NOMO-1 treated with DMSO at 0.1 percent for 48 hours (cell line): Measurements from ENCODE around the gene TNK2.
"Not testable (repeated sequence)": the region's sequence is repeated elsewhere in the genome, so short reads cannot be mapped to it uniquely, and the experiment has no call there.

Experiments
- DNase-seq: peaks from one replicate; lab custom pipeline; 2025; ENCODE audit not compliant: unreplicated experiment; lab: John Stamatoyannopoulos, UW

Gene TNK2

GRCh38 chr3:195918176-195918575 lies 9.8 kb upstream of the TNK2 start:
- DNase-seq, result no peak

GRCh38 chr3:195916991-195917390 lies 8.6 kb upstream of the TNK2 start:
- DNase-seq, result no peak

- DNase-seq, result no peak
Observed at GRCh38 chr3:195916291-195916690, 7.9 kb upstream of the TNK2 start.

GRCh38 chr3:195914648-195915473 lies 6.5 kb upstream of the TNK2 start:
- DNase-seq, result no peak

- DNase-seq, result not testable (repeated sequence)
Observed at GRCh38 chr3:195914146-195914545, 5.8 kb upstream of the TNK2 start.

GRCh38 chr3:195913382-195913781 lies 5.0 kb upstream of the TNK2 start:
- no peak for DNase-seq

GRCh38 chr3:195911946-195912270 lies 3.6 kb upstream of the TNK2 start:
- no peak for DNase-seq

- DNase-seq, result no peak
Observed at GRCh38 chr3:195911041-195911945, 2.9 kb upstream of the TNK2 start.

- DNase-seq, result no peak
Observed at GRCh38 chr3:195910499-195910845, 2.1 kb upstream of the TNK2 start.

- peak; percentile 75 for DNase-seq
Observed at GRCh38 chr3:195909644-195910498, 1.5 kb upstream of the TNK2 start.

- peak; percentile 75 for DNase-seq
Observed at GRCh38 chr3:195908694-195909581, 587 bp upstream of the TNK2 start.

GRCh38 chr3:195907684-195907933 lies 742 bp downstream of the TNK2 start:
- no peak for DNase-seq

GRCh38 chr3:195906865-195907683 lies 1.3 kb downstream of the TNK2 start:
- DNase-seq, result peak; percentile 81

- DNase-seq, result peak; percentile 63
Observed at GRCh38 chr3:195905970-195906864, 2.1 kb downstream of the TNK2 start.

- peak; percentile 92 for DNase-seq
Observed at GRCh38 chr3:195904368-195904767, 4.0 kb downstream of the TNK2 start.

- DNase-seq, result no peak
Observed at GRCh38 chr3:195903950-195904290, 4.4 kb downstream of the TNK2 start.

GRCh38 chr3:195902634-195903033 lies 5.7 kb downstream of the TNK2 start:
- not testable (repeated sequence) for DNase-seq

- not testable (repeated sequence) for DNase-seq
Observed at GRCh38 chr3:195901836-195902585, 6.3 kb downstream of the TNK2 start.
